HepG2 (cell line): ENCODE data around the gene CYTH2. TPM values are rescaled to one million over a fixed set of nuclear protein-coding genes. Genes with fewer than 3 reads are reported as not detected.

Experiments used
- NCOA5 ChIP-seq: sonication (generic); formaldehyde crosslinking; IDR thresholded peaks from 2 replicates; pipeline ENCODE4 v1.4.0; 2020; ENCODE audit warnings: missing genetic modification reagents
- RAD51 ChIP-seq: fragments of 450-650 bp; IDR thresholded peaks from 2 replicates; pipeline ENCODE4 v1.6.1; 2016; ENCODE audit warnings: borderline replicate concordance
- REPIN1 ChIP-seq: sonication (generic); formaldehyde crosslinking; IDR thresholded peaks from 2 replicates; pipeline ENCODE4 v1.8.0; 2022; ENCODE audit warnings: missing genetic modification reagents, low read depth, mild to moderate bottlenecking, borderline replicate concordance
- polyA plus RNA-seq, 8 experiments: library from polyadenylated mRNA; depleted of rRNA in 3 of 8; stranded (reverse) in 7 of 8; unstranded in 1 of 8; fragments of >200 nt; fragmentation: Illumina TruSeq in 4 of 8; extraction: Trizol in 4 of 8; gene quantifications; 2 replicates each; pipeline versions ENCODE4 v1.2.1 to v1.2.3, GENCODE V29; 2011 to 2016; ENCODE audit warnings: low read depth in 4 of 8, missing spikeins in 1 of 8, mixed read lengths in 1 of 8; ENCODE audit not compliant: insufficient read depth in 1 of 8
- total RNA-seq, 5 experiments: library from RNA; depleted of rRNA; stranded (reverse); fragments of >200 nt; fragmentation: Illumina TruSeq; extraction: Trizol; gene quantifications; 2 replicates each; pipeline ENCODE4 v1.2.3, GENCODE V29; 2016; ENCODE audit warnings: low read depth in 1 of 5
- TF ChIP-seq, protein P1 (sequence below), 2 experiments: fragments of 450-650 bp in 1 of 2; sonication (generic) in 1 of 2; formaldehyde crosslinking in 1 of 2; IDR thresholded peaks; 2 replicates each; pipeline versions ENCODE4 v1.6.1 to v1.8.0; 2016 to 2022; ENCODE audit warnings: antibody characterized with exemption in 1 of 2, mild to moderate bottlenecking in 1 of 2, missing genetic modification reagents in 1 of 2
- TF ChIP-seq, protein P2 (sequence below): sonication (generic); formaldehyde crosslinking; IDR thresholded peaks from 2 replicates; pipeline ENCODE4 v1.4.0; 2020; ENCODE audit warnings: mild to moderate bottlenecking, missing genetic modification reagents
- TF ChIP-seq, protein P3 (sequence below): sonication (generic); formaldehyde crosslinking; IDR thresholded peaks from 2 replicates; pipeline ENCODE4 v1.4.0; 2020; ENCODE audit warnings: missing genetic modification reagents

The CYTH2 gene
- total and polyA plus RNA-seq, 2 of the 13 experiments (the other 11 are each of a cell fraction or from before 2014, with no cell fraction given) = 16.5 to 39.3 TPM

DNA sequence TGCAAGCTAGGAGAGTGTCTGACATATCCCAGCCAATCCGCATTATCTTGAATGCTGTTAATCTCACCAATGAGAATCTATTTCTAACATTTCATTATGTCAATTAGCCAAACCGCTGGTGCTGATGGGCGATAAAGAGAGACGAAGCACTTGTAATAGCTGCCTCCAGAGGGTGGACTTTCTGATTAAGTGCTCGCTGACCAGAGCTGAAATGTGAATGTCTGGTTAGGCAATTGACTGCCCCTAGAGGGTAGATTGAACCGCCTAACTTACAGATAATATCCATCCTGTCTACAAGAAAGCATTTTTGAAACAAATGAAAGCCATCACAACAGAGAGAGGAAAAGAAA lies 23.9 kb upstream of the CYTH2 start (continued):
- TF ChIP-seq, protein P1, sequence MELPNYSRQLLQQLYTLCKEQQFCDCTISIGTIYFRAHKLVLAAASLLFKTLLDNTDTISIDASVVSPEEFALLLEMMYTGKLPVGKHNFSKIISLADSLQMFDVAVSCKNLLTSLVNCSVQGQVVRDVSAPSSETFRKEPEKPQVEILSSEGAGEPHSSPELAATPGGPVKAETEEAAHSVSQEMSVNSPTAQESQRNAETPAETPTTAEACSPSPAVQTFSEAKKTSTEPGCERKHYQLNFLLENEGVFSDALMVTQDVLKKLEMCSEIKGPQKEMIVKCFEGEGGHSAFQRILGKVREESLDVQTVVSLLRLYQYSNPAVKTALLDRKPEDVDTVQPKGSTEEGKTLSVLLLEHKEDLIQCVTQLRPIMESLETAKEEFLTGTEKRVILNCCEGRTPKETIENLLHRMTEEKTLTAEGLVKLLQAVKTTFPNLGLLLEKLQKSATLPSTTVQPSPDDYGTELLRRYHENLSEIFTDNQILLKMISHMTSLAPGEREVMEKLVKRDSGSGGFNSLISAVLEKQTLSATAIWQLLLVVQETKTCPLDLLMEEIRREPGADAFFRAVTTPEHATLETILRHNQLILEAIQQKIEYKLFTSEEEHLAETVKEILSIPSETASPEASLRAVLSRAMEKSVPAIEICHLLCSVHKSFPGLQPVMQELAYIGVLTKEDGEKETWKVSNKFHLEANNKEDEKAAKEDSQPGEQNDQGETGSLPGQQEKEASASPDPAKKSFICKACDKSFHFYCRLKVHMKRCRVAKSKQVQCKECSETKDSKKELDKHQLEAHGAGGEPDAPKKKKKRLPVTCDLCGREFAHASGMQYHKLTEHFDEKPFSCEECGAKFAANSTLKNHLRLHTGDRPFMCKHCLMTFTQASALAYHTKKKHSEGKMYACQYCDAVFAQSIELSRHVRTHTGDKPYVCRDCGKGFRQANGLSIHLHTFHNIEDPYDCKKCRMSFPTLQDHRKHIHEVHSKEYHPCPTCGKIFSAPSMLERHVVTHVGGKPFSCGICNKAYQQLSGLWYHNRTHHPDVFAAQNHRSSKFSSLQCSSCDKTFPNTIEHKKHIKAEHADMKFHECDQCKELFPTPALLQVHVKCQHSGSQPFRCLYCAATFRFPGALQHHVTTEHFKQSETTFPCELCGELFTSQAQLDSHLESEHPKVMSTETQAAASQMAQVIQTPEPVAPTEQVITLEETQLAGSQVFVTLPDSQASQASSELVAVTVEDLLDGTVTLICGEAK (IDR thresholded peaks at IDR 0.05) = no peak
- TF ChIP-seq, protein P1 (CRISPR knock-in tag; IDR thresholded peaks at IDR 0.05) = no peak
- TF ChIP-seq NCOA5 (CRISPR knock-in tag) = no peak
- TF ChIP-seq, protein P2, sequence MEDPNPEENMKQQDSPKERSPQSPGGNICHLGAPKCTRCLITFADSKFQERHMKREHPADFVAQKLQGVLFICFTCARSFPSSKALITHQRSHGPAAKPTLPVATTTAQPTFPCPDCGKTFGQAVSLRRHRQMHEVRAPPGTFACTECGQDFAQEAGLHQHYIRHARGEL = no peak
- TF ChIP-seq, protein P3, sequence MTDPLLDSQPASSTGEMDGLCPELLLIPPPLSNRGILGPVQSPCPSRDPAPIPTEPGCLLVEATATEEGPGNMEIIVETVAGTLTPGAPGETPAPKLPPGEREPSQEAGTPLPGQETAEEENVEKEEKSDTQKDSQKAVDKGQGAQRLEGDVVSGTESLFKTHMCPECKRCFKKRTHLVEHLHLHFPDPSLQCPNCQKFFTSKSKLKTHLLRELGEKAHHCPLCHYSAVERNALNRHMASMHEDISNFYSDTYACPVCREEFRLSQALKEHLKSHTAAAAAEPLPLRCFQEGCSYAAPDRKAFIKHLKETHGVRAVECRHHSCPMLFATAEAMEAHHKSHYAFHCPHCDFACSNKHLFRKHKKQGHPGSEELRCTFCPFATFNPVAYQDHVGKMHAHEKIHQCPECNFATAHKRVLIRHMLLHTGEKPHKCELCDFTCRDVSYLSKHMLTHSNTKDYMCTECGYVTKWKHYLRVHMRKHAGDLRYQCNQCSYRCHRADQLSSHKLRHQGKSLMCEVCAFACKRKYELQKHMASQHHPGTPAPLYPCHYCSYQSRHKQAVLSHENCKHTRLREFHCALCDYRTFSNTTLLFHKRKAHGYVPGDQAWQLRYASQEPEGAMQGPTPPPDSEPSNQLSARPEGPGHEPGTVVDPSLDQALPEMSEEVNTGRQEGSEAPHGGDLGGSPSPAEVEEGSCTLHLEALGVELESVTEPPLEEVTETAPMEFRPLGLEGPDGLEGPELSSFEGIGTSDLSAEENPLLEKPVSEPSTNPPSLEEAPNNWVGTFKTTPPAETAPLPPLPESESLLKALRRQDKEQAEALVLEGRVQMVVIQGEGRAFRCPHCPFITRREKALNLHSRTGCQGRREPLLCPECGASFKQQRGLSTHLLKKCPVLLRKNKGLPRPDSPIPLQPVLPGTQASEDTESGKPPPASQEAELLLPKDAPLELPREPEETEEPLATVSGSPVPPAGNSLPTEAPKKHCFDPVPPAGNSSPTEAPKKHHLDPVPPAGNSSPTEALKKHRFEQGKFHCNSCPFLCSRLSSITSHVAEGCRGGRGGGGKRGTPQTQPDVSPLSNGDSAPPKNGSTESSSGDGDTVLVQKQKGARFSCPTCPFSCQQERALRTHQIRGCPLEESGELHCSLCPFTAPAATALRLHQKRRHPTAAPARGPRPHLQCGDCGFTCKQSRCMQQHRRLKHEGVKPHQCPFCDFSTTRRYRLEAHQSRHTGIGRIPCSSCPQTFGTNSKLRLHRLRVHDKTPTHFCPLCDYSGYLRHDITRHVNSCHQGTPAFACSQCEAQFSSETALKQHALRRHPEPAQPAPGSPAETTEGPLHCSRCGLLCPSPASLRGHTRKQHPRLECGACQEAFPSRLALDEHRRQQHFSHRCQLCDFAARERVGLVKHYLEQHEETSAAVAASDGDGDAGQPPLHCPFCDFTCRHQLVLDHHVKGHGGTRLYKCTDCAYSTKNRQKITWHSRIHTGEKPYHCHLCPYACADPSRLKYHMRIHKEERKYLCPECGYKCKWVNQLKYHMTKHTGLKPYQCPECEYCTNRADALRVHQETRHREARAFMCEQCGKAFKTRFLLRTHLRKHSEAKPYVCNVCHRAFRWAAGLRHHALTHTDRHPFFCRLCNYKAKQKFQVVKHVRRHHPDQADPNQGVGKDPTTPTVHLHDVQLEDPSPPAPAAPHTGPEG (CRISPR knock-in tag) = no peak
- TF ChIP-seq RAD51 = no peak
- TF ChIP-seq REPIN1 (CRISPR knock-in tag) = no peak
